ENCODE measurements around the gene KDM4B.

The KDM4B gene

DNA sequence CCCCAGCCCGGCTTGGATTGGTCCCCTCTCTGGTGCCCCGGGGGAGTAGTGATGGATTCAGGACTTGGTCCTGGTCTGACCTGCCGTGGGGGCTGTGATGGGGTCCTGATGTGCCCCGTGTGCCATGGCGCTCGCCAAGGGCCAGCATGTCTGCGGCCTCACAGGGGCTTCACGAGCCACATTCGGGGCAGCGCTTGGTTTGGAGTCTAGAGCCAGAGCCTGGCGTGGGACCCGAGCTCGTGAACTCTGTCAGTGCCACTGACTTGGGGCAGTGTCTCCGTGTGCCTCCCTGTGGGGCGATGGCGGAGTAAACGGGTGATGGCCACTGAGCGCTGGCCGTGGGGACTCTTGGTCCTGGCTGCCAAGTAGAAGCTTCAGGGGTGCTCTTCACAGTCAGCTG, 17.1 kb downstream of the KDM4B start:
- no peak for DNase-seq

DNA sequence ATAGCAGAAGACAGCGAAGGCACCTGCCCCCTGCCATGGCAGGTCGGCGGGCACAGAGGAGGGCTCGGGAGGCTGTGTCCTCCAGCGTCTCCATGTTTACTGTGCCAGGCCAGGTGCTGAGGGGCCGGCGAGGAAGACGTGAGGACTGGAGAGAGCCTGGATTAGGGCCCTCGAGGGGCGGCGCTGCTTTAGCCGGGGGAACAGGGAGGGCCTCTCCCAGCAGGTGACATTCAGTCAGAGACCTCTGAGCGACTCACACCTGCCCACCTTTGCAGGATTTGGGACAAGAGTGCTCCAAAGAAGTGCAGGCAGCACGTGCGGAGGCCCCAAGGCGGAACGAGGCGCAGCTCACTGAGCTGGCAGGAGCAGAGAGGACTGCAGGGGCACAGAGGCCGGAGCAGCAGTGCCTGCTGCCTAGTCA, 17.6 kb downstream of the KDM4B start:
- DNase-seq: no peak

DNA sequence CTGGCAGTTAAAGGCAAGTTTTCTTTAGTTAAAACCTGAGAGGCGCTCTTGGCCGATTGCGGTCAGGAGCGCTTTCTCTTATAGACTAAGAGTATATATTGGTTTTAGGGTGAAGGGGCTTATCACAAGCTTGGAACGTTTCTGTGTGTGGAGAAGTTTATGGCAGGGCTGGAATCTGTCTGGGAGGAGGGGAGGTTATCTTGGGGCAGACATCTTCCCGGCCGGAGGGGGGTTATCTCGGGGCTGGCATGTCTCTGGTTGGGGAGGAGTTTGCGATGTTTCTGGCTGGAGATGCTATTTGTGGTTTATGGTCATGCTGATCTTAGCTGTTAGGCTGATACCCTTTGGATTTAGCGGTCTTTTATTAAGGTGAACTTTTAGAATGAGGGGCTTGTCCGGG, 18.3 kb downstream of the KDM4B start:
- no peak for DNase-seq

DNA sequence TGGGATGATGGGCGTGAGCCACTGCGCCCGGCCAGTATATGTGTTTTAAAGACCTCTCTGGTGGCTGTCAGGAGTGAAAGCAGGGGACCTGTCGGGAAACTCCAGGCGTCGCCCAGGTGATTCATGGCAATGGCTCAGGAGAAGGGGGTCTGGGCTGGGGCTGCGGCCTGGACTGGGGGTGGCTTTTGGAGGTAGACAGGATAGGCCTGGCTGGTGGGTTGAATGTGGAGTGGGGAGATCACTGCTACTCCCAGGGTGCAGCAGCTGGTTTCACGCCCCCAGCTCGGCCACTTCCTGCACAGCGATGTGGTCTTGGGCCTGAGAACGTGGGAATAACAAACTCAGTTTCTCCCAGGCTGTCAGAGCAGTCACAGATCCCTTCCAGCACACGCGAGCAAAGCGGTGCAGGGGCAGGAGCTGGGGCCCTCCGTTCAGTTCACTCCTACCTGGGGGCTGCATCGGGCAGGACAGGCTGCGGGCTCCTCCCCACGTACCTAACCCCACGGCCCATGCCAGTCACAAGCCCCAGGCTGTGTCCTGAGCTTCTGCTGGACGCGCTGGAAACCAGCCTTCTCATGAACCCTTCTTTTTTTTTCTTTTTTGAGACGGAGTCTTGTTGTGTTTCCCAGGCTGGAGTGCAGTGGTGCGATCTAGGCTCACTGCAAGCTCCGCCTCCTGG, 18.9 kb downstream of the KDM4B start:
- no peak for DNase-seq

DNA sequence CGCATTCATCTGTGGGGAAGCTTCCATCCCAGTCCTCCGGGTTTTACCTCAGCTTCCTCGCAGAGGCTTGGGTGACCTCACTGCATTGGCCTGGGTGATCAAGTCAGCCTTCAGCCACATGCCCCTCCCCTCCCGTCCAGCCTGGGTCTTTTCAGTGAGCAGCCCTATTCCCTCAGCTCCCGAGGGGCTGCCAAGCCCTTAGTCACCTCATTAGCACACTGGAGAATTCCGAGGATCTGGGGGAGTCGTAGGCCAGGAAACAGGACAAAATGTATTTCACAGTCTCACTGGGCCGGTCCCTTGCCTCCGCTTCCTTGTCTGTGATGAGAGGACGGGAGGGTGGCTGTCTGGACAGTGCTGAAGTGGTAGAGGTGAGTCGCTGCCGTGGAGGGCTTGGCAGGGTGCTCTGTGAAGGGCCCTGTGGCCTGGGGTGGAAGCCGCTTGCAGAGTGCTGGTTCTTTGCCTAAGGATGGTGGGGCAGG, 19.9 kb downstream of the KDM4B start:
- DNase-seq: peak; percentile 85

DNA sequence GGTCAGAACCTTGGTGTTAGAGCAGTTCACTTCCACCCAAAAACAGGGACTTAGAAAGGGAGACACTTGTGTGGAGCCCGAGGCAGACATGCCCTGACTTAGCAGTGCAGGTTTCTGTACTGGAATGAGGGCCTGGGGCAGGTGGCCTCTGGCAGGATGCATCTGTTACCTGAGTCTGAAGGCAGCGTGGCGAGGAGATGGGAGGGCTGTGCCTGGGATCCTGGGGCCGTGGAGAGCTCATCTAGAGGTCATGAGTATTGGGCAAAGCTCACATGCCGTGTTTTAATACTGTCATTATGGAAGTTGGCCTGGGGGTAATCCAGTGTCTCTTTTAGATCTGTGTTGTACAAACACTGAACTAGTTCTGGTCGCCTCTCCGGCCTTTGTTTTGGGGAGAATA, 21.4 kb downstream of the KDM4B start:
- no peak for DNase-seq

DNA sequence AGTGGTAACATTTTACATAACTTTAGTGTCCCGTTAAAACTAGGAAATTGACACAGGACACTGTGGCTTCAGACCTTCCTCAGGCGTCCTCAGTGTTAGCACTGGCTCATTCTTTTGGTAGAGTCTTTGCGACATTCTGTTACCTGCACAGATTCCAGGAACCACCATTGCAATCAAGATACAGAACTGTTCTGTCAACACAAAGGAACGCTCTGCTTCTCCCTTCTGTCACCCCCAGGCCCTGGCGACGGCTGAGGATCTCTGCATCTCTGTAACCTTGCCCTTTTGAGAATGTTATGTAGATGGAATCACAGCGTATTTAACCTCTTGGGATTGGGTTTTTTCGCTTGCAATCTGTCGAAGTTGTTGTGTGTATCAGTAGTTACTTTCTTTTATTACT, 22.6 kb downstream of the KDM4B start:
- DNase-seq: no peak

DNA sequence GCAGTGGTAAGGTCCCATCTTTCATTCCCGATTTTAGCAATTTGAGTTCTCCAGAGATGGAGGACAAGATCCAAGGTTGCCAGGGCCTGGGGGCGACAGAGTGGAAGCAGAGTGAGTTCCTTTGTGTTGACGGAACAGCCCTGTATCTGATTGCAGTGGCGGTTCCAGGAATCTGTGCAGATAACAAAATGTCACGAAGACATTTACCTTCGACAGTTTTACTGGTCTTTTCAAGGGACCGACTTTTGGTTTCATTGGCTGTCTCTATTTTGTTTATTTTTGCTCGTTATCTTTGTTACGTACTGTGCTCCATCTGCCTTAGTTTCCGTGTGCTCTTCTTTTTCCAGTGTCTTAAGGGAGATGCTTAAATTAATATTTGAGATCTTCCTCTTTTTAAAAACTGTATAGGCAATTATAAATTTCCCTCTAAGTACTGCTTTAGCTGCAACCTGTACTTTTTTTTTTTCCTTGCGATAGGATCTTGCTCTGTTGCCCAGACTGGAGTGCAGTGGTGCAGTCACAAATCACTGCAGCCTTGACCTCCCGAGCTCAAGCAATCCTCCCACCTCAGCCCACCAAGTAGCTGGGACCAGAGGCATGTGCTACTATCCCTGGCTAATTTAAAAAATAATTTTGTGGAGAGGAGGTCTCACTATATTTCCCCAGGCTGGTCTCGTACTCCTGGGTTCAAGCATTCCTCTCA, 23.2 kb downstream of the KDM4B start:
- no peak for DNase-seq

DNA sequence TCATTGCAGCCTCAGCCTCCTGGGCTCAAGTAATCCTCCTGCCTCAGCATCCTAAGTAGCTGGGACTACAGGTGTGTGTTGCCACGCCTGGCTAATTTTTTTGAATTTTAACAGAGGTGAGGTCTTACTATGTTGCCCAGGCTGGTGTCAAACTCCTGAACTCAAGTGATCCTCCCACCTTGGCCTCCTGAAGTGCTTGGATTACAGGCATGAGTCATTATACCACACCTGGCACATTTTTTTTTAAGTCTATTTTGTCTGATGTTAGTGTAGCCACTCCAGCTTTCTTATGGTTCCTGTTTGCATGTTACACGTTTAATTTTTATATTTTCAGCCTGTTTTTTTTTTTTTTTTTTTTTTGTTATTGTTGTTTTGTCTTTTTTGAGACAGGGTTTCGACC, 24.8 kb downstream of the KDM4B start:
- no peak for DNase-seq

DNA sequence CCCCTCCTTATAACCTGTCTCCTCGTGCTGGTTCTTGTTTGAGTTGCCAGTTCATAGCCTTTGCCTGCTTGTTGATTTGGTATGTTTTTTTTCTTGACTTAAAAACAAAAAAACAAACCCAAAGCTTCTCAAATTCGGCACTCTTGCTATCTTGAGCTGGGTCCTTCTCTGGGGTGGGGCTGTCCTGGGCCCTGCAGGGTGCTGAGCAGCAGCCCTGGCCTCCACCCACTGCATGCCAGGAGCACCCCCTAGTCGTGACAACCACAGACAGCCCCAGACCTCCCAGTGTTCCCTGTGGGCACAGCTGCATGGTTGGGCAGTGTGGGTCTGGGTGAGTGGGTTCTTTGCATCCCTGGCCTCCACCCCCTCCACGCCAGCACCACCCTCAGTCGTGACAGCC, 27.8 kb downstream of the KDM4B start:
- DNase-seq: no peak

DNA sequence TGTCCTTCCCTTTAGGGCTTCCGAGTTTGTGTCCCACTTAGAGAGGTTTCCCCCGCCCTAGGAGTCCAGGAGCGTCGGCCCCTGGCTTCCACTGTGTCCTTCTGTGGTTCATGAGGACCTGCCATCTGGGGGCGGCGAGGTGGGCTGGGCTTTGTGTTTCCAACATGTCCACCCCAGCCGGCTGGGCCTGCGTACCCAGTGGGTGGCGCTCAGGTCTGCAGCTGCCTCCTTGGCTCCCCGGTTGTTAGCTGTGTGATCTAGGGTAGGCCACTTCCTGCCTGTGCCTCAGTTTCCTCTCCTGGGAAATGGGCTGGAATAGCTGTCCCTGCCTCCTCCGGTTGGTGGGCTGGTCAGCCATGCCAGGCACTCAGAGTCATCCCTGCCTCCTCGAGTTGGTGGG, 28.4 kb downstream of the KDM4B start:
- DNase-seq: no peak

DNA sequence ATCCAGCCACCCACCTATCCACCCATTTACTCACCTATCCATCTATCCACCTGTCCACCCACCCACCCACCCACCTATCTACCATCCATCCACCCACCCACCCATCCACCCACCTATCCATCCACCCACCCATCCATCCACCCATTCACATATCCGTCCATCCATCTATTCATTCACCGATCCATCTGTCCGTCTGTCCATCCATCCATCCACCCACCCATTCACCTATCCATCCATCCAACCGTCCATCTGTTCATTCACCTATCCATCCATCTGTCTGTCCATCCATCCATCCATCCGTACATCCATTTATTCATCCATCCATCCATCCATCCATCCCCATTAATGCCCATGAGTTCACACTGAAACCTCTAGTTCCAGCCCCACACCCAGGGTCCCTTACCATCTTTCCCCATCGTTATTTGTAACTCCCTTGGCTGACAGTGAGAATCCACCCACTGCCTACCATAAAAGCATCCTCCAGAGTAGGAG, 31.3 kb downstream of the KDM4B start:
- DNase-seq: no peak

DNA sequence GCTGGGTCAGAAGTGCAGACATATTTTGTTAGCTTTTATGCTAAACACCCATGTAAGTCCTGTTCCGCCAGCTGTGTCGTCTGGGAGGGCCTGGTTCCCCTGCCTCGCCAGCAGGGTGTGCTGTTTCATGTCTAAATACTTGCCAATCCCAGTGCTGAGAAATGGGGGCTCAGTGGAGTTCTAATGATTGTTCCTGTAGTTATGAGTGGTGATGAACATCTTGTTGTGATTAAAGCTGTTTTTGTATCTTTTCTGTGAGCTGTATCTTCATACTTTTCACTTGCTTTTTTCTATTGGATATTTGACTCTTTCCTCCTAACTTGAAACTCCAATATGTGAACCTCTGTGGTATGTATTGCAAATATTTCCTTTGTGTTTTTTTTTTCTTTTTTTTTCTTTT, 32.7 kb downstream of the KDM4B start:
- DNase-seq: peak; percentile 80

DNA sequence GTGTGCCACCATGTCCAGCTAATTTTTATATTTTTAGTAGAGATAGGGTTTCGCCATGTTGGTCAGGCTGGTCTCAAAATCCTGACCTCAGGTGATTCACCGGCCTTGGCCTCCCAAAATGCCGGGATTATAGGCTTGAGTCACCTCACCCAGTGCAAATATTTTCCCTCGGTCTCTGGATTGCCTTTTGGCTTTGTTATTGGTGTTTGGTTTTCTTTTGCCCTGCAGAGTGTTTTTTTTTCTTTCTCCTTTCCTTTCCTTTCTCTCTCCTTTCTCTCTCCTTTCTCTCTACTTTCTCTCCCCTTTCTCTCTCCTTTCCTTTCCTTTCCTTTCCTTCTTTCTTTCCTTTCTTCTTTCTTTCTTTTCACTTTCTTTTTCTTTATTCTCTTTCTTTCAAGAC, 33.2 kb downstream of the KDM4B start:
- peak; percentile 66 for DNase-seq

DNA sequence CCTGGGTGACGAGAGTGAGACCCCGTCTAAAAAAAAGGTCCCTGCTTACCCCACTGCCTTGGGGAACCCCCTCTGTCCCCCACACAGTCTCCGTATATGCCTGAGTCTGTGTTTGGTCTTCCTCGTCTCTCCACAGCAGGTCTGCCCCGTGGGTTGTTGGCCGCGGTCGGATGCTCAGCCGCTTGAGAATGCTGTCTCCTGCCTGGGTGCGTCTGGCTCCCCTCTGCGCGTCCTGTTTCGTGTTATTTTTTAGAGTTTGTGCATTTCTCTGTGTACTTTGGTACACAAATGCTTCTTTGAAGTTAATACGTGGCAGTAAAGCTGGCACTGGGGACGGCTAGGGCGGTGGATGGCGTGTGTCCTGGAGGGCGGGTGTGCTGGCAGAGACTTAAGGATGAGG, 34.9 kb downstream of the KDM4B start:
- DNase-seq: no peak

DNA sequence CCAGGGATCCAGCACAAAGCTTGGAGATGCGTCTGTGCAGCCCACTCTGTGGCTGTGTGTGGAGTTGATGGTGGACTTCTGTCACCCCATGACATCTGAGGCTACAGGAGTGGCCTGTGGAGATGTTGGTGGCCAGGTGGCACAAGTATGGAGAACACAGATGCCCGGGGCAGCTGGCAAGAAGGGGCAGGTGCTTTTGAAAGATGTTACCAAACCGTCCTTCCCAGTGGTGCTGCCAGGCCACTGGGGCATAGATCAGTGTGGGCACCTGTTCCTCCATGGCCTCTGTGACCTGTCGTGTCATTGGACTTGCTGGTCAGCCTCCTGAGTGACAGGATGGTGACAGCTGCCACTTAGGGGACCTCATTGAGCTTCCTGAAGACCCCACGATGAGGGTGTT, 36.2 kb downstream of the KDM4B start:
- no peak for DNase-seq

DNA sequence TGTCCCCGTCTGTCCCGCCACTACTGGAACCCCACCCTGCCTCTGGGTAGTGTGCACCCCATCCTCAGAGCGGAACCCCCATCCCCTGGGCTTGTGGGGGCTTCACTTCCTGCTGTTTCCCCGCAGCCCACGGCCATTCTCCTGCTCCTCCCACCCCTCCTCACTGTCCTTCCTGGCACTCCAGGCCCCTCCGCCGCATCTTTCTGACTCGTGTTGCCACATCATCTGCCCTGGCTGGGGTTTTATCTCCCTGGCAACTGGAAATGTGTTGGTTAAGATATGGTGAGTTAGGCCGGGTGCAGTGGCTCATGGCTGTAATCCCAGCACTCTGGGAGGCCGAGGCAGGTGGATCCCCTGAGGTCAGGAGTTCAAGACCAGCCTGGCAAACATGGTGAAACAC, 37.3 kb downstream of the KDM4B start:
- DNase-seq: no peak

DNA sequence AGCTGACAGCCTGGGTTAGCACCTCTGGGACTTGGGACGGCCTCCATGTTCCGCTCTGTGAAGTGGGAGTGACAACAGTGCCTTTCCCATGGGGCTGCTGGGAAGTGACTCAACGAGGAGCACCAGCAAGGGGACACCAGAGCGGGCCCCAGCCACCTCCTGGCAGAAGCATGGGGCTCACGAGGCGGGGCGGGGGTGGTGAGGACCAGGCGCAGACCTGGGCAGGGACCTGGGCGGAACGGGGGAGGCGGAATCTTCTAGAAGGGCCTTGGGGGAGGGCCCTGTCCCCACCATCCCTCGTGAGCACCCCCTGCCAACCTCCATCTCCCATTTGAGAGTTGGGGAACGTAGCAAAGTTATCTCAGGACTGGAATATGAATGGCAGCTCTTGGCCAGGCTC, 37.9 kb downstream of the KDM4B start:
- DNase-seq: no peak

DNA sequence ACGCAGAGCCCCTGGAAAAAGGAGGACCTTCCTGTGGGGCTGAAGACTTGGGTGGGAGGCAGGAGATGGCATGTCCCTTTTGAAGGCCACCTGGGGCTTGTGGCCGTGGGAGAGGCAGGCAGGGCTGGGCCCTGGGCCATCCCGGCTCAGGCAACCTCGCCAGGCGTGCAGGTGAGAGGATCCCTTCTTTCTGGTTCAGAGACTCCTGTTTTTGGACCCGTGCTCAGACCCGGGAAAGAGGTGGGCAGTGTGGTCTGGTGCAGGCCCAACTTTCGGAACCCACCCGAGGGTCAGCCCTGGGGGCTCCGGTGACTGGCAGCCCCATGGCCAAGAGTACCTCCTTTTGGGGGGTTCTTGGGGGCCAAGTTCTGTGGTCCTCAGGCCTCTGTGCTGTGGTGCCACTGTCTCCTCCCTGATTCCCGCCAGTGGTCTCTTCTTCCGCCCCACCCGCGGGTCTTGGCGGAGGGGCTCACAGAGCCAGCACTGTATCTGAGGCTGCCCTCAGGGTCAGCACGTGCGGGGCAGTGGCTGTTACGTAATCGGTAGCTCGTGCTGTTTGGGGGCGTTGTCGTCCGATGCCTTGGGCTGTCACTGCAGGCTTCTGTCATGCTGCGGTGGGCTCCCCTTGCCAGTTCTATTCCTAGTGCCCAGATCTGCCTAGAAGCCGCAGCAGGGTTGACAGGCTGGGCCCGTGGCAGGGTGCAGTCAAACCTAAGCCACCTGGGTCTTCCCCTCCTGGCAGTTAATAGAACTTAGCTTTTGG, 42.7 kb downstream of the KDM4B start:
- DNase-seq: no peak

DNA sequence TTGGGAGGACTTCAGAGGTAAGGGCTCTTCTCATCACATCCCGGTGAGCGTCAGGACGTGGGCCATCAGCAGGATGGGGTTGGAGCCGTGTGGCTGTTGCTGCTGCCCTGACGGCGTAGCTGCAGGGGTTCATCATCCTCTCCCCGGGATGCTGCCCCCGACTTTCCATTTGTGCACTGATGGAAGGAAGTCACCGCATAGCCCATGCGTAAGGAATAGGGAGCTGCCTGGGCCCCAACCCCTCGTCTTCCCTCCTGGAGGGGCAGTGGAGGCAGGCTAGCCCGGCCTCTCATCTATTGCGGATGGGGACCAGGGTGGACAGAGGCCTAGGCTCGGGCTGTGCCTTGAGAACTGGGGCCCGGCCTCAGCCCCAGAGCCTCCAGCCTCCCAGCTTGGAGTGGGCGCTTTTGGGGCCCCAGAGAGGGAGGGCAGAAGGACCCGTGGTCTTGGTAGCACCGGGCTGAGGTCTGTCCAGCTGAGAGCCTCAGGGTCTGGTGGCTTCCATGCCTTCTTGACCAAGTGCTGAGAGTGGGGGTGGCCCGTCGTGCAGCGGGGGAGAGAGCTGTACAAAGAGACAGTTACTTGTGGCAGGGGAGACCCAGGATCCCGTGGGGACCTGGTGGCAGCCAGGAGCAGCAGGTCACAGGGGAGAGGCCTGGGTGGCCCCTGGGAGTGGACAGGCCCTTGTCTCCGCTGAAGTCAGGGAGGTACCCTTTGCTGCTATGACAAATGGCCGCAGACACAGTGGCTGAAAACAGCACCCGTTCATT, 44.0 kb downstream of the KDM4B start:
- no peak for DNase-seq

DNA sequence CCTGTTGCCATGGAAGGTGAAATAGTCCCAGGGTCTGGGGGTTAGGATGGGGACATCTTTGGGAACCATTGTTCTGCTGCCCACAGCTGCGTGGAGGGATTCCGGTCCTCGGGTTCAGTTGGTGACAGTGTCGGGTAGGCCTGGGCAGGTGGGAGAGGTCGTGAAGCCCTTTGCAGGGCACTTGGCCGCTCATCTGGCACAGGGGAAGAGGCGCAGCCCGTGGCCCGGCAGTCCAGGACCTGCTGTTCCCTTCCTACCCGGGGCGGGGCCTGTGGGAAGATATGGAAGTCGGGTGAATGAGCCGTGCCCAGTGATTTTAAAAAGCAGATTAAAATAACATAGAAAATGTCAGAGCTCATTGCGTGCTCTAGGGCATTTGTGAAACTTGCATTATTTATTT, 44.8 kb downstream of the KDM4B start:
- no peak for DNase-seq

DNA sequence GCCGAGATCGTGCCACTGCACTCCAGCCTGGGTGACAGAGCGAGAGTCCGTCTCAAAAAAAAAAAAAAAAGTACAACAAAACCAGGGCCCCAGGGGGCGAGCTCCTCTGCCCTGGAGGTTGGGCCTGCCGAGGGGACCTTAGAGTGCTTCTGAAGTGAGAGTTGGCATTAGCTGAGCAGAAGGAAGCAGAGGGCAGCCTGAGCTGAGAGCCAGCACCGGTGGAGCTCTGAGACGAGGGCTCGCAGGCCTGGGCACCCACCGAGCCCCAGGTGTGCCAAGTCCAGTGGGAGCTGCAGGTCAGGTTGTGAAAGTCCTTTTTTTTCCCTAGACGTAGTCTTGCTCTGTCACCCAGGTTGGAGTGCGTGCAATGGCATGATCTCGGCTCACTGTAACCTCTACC, 46.0 kb downstream of the KDM4B start:
- DNase-seq: no peak

DNA sequence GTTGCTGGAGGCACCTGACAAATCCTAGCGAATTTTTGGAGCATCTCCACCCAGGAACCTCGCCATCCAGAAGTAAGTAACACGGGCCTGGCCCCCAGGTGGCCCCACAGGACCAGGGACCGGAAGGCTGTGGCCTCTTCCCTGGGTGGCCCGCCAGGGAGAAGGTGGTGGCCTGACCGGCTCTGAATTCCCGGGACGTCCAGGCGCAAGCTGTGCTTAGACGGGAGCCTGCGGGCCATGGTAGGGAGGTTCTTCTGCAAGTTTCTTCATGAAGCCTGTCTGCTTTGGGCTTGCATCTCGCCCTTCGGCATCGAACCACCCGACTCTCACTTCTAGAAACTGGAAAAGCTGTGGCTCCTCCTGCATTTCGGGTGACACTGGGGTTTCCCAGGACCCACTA, 47.4 kb downstream of the KDM4B start:
- DNase-seq: no peak

Measured in fibroblast of upper back skin (primary cell).